ENCODE measurements around the gene SREK1IP1. TPM values are rescaled to one million over a fixed set of nuclear protein-coding genes. Genes with fewer than 3 reads are reported as not detected.

Gene SREK1IP1
- total and polyA plus RNA-seq, 2 of the 13 experiments (the other 11 are each of a cell fraction or from before 2014, with no cell fraction given), result 3.1 to 16.5 TPM

DNA sequence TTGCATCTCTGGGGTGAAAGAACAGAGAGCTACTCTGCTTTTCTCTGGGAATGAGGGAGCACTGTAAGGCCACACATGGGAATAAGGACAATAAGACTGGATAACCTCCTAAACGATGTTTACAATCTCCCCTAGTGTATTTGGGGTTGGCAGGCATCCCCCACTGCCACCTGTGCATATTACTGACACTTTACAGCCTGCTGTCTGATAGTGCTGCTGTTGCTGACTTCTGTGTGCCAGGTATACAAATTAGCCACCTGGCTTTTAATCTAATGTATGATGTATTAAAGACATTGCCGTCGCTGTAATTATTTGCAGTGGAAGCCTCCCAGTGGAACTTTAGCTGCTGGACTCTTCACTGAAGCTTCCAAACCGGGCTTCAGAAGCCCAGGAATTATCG lies 82.6 kb downstream of the SREK1IP1 start:
- Histone ChIP-seq H3K36me3 (replicated peaks in 1 of 2; ENCODE audit: control insufficient read depth in 1 of 2, insufficient read depth in 2 of 2, low read length in 2 of 2) (no peaks in the 10 kb centered on the region), H3K27ac (ENCODE audit: extremely low read length, insufficient read depth, low read length) (no peak overlapping the region), H2AFZ (ENCODE audit: low read length) (no peak overlapping the region), H4K20me1 (ENCODE audit: insufficient read depth, low read length) (no peaks in the 10 kb centered on the region), H3K79me2 (ENCODE audit: insufficient read depth, low read length) (no peaks in the 10 kb centered on the region), H3K9me3 (ENCODE audit: low read length) (no peaks in the 10 kb centered on the region), H3K27me3 (ENCODE audit: control insufficient read depth in 1 of 2, insufficient read depth in 2 of 2, low read length in 2 of 2) (peaks cover 1 to 26% of the 10 kb centered on the region in 2 experiments; a peak in 4 of 5 replicates), H3K9ac (ENCODE audit: insufficient read depth, low read depth, low read length) (no peak overlapping the region), H3K4me3 (replicated peaks in 1 of 3; ENCODE audit: insufficient read depth in 1 of 3, low read depth in 2 of 3, low read length in 3 of 3) (no peak overlapping the region), H3K4me2 (ENCODE audit: low read depth, low read length) (no peak overlapping the region), H3K4me1 (ENCODE audit: insufficient read depth, low read length) (no peaks in the 10 kb centered on the region)
- intact Hi-C loops (cut with micrococcal nuclease; ENCODE audit: unreplicated experiment), result no loop called here
- BruUV-seq (replicated peaks), result no TSS peak
- no peak for FAIRE-seq
- ChIA-PET CTCF (ENCODE audit: low intra/inter-chr PET ratio, low total read pairs) (no interaction called here), POLR2A (no interaction called here)
- 50% methylated on average over 4 of the region's 5 CpGs for WGBS (ENCODE audit: low lambda C conversion rate)
- in situ Hi-C loops (cut with HindIII; ENCODE audit: extremely low pct_ligation_motif_present, low pct_unique_long_range_greater_than_20kb), result no loop called here
- no peak for ATAC-seq
- TF ChIP-seq ZNF615 (CRISPR knock-in tag; IDR thresholded peaks at IDR 0.05; ENCODE audit: borderline replicate concordance) (no peak), ZNF564 (CRISPR knock-in tag; IDR thresholded peaks at IDR 0.05) (no peak), SMYD3 (CRISPR knock-in tag; IDR thresholded peaks at IDR 0.05) (no peak), RORA (CRISPR knock-in tag; IDR thresholded peaks at IDR 0.05) (no peak), SAP130 (CRISPR knock-in tag; IDR thresholded peaks at IDR 0.05; ENCODE audit: low read depth) (no peak), REXO4 (CRISPR knock-in tag; IDR thresholded peaks at IDR 0.05; ENCODE audit: borderline replicate concordance) (no peak), MAF1 (CRISPR knock-in tag; IDR thresholded peaks at IDR 0.05; ENCODE audit: borderline replicate concordance) (no peak), U2AF1 (optimal IDR thresholded peaks at IDR 0.05; ENCODE audit: low read depth, low read length) (no peak), NR3C1 (CRISPR knock-in tag; IDR thresholded peaks at IDR 0.05) (no peak), SIN3B (IDR thresholded peaks at IDR 0.05; ENCODE audit: low read length) (no peak), HDAC2 (CRISPR knock-in tag; IDR thresholded peaks at IDR 0.05) (no peak), SMARCC2 (IDR thresholded peaks at IDR 0.05) (no peak), ZNF670 (CRISPR knock-in tag; IDR thresholded peaks at IDR 0.05; ENCODE audit: borderline replicate concordance) (no peak), FOXA1 (IDR thresholded peaks at IDR 0.05) (no peak), FOXA1 (CRISPR knock-in tag; IDR thresholded peaks at IDR 0.05) (no peak)
- TF ChIP-seq, protein P1, sequence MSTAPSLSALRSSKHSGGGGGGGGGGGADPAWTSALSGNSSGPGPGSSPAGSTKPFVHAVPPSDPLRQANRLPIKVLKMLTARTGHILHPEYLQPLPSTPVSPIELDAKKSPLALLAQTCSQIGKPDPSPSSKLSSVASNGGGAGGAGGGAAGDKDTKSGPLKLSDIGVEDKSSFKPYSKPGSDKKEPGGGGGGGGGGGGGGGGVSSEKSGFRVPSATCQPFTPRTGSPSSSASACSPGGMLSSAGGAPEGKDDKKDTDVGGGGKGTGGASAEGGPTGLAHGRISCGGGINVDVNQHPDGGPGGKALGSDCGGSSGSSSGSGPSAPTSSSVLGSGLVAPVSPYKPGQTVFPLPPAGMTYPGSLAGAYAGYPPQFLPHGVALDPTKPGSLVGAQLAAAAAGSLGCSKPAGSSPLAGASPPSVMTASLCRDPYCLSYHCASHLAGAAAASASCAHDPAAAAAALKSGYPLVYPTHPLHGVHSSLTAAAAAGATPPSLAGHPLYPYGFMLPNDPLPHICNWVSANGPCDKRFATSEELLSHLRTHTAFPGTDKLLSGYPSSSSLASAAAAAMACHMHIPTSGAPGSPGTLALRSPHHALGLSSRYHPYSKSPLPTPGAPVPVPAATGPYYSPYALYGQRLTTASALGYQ (CRISPR knock-in tag; IDR thresholded peaks at IDR 0.05), result no peak
- TF ChIP-seq, protein P2, sequence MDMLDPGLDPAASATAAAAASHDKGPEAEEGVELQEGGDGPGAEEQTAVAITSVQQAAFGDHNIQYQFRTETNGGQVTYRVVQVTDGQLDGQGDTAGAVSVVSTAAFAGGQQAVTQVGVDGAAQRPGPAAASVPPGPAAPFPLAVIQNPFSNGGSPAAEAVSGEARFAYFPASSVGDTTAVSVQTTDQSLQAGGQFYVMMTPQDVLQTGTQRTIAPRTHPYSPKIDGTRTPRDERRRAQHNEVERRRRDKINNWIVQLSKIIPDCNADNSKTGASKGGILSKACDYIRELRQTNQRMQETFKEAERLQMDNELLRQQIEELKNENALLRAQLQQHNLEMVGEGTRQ (IDR thresholded peaks at IDR 0.05; ENCODE audit: low read depth, low read length), result no peak
- TF ChIP-seq, protein P2 (CRISPR knock-in tag; IDR thresholded peaks at IDR 0.05; ENCODE audit: borderline replicate concordance), result no peak
- DNase-seq (ENCODE audit: low spot score), result no peak
